PC-9 (cell line): Measurements from ENCODE around the gene STK16.

Source experiments
- EZH2 ChIP-seq: fragments of 200-600 bp; sonication (generic); IDR thresholded peaks from 2 replicates; pipeline ENCODE4 v1.8.0; 2017; ENCODE audit warnings: antibody characterized with exemption, low read depth
- TF ChIP-seq, protein P1 (sequence below): fragments of 200-600 bp; sonication (generic); conservative IDR thresholded peaks from 2 replicates; pipeline ENCODE4 v1.6.1; 2017; ENCODE audit warnings: mixed run types, antibody characterized with exemption, mild to moderate bottlenecking, moderate library complexity

DNA sequence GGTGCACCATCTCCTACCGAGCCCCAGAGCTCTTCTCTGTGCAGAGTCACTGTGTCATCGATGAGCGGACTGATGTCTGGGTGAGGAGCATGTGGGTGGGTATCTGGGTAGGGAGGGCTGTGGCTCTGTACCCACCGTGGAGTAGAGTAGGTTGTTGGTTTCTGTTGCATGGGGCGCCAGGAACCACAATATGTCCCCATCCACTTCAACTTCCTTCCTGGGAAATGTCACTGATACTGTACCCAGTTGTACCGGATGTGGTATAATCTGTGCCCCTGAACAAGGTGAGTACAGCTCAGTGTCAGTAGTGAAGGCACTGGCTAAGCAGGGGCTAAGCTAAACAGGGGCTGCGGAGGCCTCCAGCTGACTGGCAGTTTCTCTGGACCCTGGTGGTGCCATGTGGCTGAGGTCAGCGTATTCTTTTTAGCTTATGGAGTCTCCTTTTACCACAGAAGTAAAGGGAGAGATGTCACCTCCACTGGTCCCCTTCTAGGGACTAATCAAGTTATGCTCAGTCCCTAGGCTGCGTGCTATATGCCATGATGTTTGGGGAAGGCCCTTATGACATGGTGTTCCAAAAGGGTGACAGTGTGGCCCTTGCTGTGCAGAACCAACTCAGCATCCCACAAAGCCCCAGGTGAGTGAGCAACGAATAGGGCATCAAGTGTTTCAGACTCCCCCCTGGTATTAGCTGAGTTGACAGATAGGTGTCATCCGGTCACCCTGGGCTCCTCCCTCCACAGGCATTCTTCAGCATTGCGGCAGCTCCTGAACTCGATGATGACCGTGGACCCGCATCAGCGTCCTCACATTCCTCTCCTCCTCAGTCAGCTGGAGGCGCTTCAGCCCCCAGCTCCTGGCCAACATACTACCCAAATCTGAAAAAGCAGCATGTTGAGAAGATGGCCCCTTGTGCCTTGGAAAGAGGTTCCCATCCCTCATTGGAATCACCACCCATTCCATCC, 2.7 kb downstream of the STK16 start:
- TF ChIP-seq, protein P1, sequence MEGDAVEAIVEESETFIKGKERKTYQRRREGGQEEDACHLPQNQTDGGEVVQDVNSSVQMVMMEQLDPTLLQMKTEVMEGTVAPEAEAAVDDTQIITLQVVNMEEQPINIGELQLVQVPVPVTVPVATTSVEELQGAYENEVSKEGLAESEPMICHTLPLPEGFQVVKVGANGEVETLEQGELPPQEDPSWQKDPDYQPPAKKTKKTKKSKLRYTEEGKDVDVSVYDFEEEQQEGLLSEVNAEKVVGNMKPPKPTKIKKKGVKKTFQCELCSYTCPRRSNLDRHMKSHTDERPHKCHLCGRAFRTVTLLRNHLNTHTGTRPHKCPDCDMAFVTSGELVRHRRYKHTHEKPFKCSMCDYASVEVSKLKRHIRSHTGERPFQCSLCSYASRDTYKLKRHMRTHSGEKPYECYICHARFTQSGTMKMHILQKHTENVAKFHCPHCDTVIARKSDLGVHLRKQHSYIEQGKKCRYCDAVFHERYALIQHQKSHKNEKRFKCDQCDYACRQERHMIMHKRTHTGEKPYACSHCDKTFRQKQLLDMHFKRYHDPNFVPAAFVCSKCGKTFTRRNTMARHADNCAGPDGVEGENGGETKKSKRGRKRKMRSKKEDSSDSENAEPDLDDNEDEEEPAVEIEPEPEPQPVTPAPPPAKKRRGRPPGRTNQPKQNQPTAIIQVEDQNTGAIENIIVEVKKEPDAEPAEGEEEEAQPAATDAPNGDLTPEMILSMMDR: no peak
- TF ChIP-seq EZH2: no peak
